NT2/D1 (cell line): ENCODE measurements around the gene C9orf72.

Experiments
- DNase-seq: peaks from one replicate; pipeline ENCODE4 v3.0.0-alpha.2; 2011; ENCODE audit warnings: low read depth, low spot score
- H3K27me3 ChIP-seq: 2 replicates; pipeline ENCODE4 v1.6.0; 2011; ENCODE audit warnings: mild to moderate bottlenecking; ENCODE audit not compliant: insufficient read length, insufficient read depth
- H3K36me3 ChIP-seq: 2 replicates; pipeline ENCODE4 v1.6.1; 2011; ENCODE audit warnings: mild to moderate bottlenecking, low read length, mixed read lengths; ENCODE audit not compliant: insufficient read depth, insufficient read length
- H3K4me1 ChIP-seq: 2 replicates; pipeline ENCODE4 v1.5.1; 2011; ENCODE audit not compliant: insufficient read depth, insufficient read length
- H3K4me3 ChIP-seq: 2 replicates; pipeline ENCODE4 v1.5.1; 2011; ENCODE audit warnings: low read depth; ENCODE audit not compliant: insufficient read length
- H3K9ac ChIP-seq: 2 replicates; pipeline ENCODE4 v1.6.0; 2011; ENCODE audit warnings: low read depth; ENCODE audit not compliant: insufficient read length
- H3K9me3 ChIP-seq: 2 replicates; pipeline ENCODE4 v1.5.1; 2011; ENCODE audit warnings: mild to moderate bottlenecking, low read length; ENCODE audit not compliant: insufficient read depth
- SUZ12 ChIP-seq: IDR thresholded peaks from 2 replicates; pipeline ENCODE4 v1.6.1; 2011; ENCODE audit not compliant: insufficient read length, insufficient read depth; ENCODE audit errors: extremely low read depth
- YY1 ChIP-seq: IDR thresholded peaks from 2 replicates; pipeline ENCODE4 v1.6.1; 2011; ENCODE audit not compliant: insufficient read length, insufficient read depth
- ZNF274 ChIP-seq: IDR thresholded peaks from 2 replicates; pipeline ENCODE4 v1.6.1; 2011; ENCODE audit warnings: mild to moderate bottlenecking, low read depth, low read length

Gene C9orf72

GRCh38 chr9:27549196-27549755 is 24.0 kb downstream of the C9orf72 start:
- TF ChIP-seq YY1 = no peak
- no peak for TF ChIP-seq SUZ12
- TF ChIP-seq ZNF274 = no peak
- Histone ChIP-seq H3K9me3 (no peaks in the 10 kb centered on the region), H3K9ac (no peak overlapping the region), H3K4me3 (no peak overlapping the region), H3K27me3 (no peaks in the 10 kb centered on the region), H3K4me1 (no peaks in the 10 kb centered on the region), H3K36me3 (peaks cover 15% of the 10 kb centered on the region)
- no peak for DNase-seq

- Histone ChIP-seq H3K27me3 (no peaks in the 10 kb centered on the region), H3K4me3 (no peak overlapping the region), H3K36me3 (peaks cover 11% of the 10 kb centered on the region), H3K9me3 (no peaks in the 10 kb centered on the region), H3K9ac (no peak overlapping the region), H3K4me1 (no peaks in the 10 kb centered on the region)
- no peak for DNase-seq
- no peak for TF ChIP-seq SUZ12
- no peak for TF ChIP-seq YY1
- no peak for TF ChIP-seq ZNF274
These were observed 25.1 kb downstream of the C9orf72 start for GRCh38 chr9:27548055-27548741.

GRCh38 chr9:27545471-27545870 is 27.8 kb downstream of the C9orf72 start:
- Histone ChIP-seq H3K27me3 (no peaks in the 10 kb centered on the region), H3K9ac (no peak overlapping the region), H3K4me1 (no peaks in the 10 kb centered on the region), H3K9me3 (no peaks in the 10 kb centered on the region), H3K4me3 (no peak overlapping the region), H3K36me3 (peaks cover 7% of the 10 kb centered on the region)
- DNase-seq = no peak
- no peak for TF ChIP-seq SUZ12
- no peak for TF ChIP-seq YY1
- TF ChIP-seq ZNF274 = no peak

GRCh38 chr9:27542508-27542907 is 30.8 kb downstream of the C9orf72 start:
- no peak overlapping the region for H3K9ac ChIP-seq
- H3K4me1 ChIP-seq = no peaks in the 10 kb centered on the region
- H3K4me3 ChIP-seq = no peak overlapping the region
- H3K36me3 ChIP-seq = peaks cover 3% of the 10 kb centered on the region
- H3K9me3 ChIP-seq = no peaks in the 10 kb centered on the region
- no peaks in the 10 kb centered on the region for H3K27me3 ChIP-seq
- TF ChIP-seq ZNF274 (no peak), SUZ12 (no peak), YY1 (no peak)
- no peak for DNase-seq

- peaks cover 3% of the 10 kb centered on the region for H3K36me3 ChIP-seq
- no peak overlapping the region for H3K4me3 ChIP-seq
- TF ChIP-seq ZNF274 = no peak
- no peak for TF ChIP-seq SUZ12
- no peak for TF ChIP-seq YY1
- H3K27me3 ChIP-seq = no peaks in the 10 kb centered on the region
- H3K4me1 ChIP-seq = no peaks in the 10 kb centered on the region
- H3K9me3 ChIP-seq = no peaks in the 10 kb centered on the region
- no peak overlapping the region for H3K9ac ChIP-seq
- DNase-seq = no peak
These were observed 31.5 kb downstream of the C9orf72 start for GRCh38 chr9:27541740-27542139.

- TF ChIP-seq ZNF274 (no peak), SUZ12 (no peak), YY1 (no peak)
- DNase-seq = no peak
- H3K27me3 ChIP-seq = no peaks in the 10 kb centered on the region
- peaks cover 3% of the 10 kb centered on the region for H3K4me1 ChIP-seq
- H3K9me3 ChIP-seq = no peaks in the 10 kb centered on the region
- H3K36me3 ChIP-seq = peaks cover 2% of the 10 kb centered on the region
- no peak overlapping the region for H3K9ac ChIP-seq
- no peak overlapping the region for H3K4me3 ChIP-seq
These were observed 32.8 kb downstream of the C9orf72 start for GRCh38 chr9:27540502-27540901.

- Histone ChIP-seq H3K4me1 (peaks cover 3% of the 10 kb centered on the region), H3K27me3 (no peaks in the 10 kb centered on the region), H3K9ac (no peak overlapping the region), H3K4me3 (no peak overlapping the region), H3K36me3 (no peaks in the 10 kb centered on the region), H3K9me3 (no peaks in the 10 kb centered on the region)
- no peak for DNase-seq
- TF ChIP-seq YY1 (no peak), SUZ12 (no peak), ZNF274 (no peak)
These were observed 33.5 kb downstream of the C9orf72 start for GRCh38 chr9:27539479-27540441.
